H9 (cell line): Measurements from ENCODE around the gene TDRD3. TPM values are rescaled to one million over a fixed set of nuclear protein-coding genes. Genes with fewer than 3 reads are reported as not detected.

ENCODE experiments used
- DNase-seq: peaks from one replicate; pipeline ENCODE4 v3.0.0-alpha.2; 2017
- H2AFZ ChIP-seq: one replicate; pipeline ENCODE4 v1.6.1; 2013; ENCODE audit warnings: mild to moderate bottlenecking, low read length, control low read depth, moderate library complexity
- H2AK5ac ChIP-seq: 2 replicates; pipeline ENCODE4 v1.6.1; 2013; ENCODE audit warnings: low read length, control low read depth, mixed read lengths; ENCODE audit not compliant: insufficient read length
- H2BK120ac ChIP-seq: one replicate; pipeline ENCODE4 v1.6.1; 2013; ENCODE audit warnings: low read depth, mild to moderate bottlenecking, low read length, control low read depth, inconsistent platforms; ENCODE audit not compliant: poor library complexity, severe bottlenecking
- H2BK12ac ChIP-seq: 2 replicates; pipeline ENCODE4 v1.6.1; 2013; ENCODE audit warnings: low read length, control low read depth, mixed read lengths, low read depth; ENCODE audit not compliant: insufficient read length
- H2BK15ac ChIP-seq: 2 replicates; pipeline ENCODE4 v1.6.1; 2013; ENCODE audit warnings: low read depth, low read length, control low read depth
- H2BK20ac ChIP-seq: one replicate; pipeline ENCODE4 v1.6.1; 2013; ENCODE audit warnings: low read depth, mild to moderate bottlenecking, low read length, control low read depth, inconsistent platforms; ENCODE audit not compliant: poor library complexity, severe bottlenecking
- H2BK5ac ChIP-seq: 2 replicates; pipeline ENCODE4 v1.6.1; 2013; ENCODE audit warnings: low read length, control low read depth, mixed read lengths; ENCODE audit not compliant: insufficient read length
- H3K14ac ChIP-seq: 2 replicates; pipeline ENCODE4 v1.6.1; 2013; ENCODE audit warnings: low read length, control low read depth; ENCODE audit not compliant: insufficient read depth
- H3K18ac ChIP-seq: 2 replicates; pipeline ENCODE4 v1.6.1; 2013; ENCODE audit warnings: low read depth, mild to moderate bottlenecking, mixed read lengths, low read length, control low read depth; ENCODE audit not compliant: insufficient read length
- H3K23ac ChIP-seq: 2 replicates; pipeline ENCODE4 v1.6.1; 2013; ENCODE audit warnings: low read length, control low read depth, mixed read lengths, low read depth; ENCODE audit not compliant: insufficient read length
- H3K23me2 ChIP-seq: 2 replicates; pipeline ENCODE4 v1.6.1; 2013; ENCODE audit warnings: low read depth, mild to moderate bottlenecking, mixed read lengths, low read length, control low read depth; ENCODE audit not compliant: insufficient read length, poor library complexity, severe bottlenecking
- H3K27ac ChIP-seq: 2 replicates; pipeline ENCODE4 v1.5.1; 2013; ENCODE audit warnings: low read length, control low read depth, mixed read lengths, low read depth; ENCODE audit not compliant: insufficient read length
- H3K27me3 ChIP-seq: 2 replicates; pipeline ENCODE4 v1.6.1; 2013; ENCODE audit warnings: low read length, control low read depth, inconsistent platforms; ENCODE audit not compliant: insufficient read depth
- H3K4ac ChIP-seq: 2 replicates; pipeline ENCODE4 v1.6.1; 2013; ENCODE audit warnings: low read depth, mild to moderate bottlenecking, control low read depth, inconsistent platforms, low read length, moderate library complexity
- H3K4me1 ChIP-seq: 2 replicates; pipeline ENCODE4 v1.6.1; 2013; ENCODE audit warnings: low read length, control low read depth, inconsistent platforms; ENCODE audit not compliant: insufficient read depth
- H3K4me2 ChIP-seq: 2 replicates; pipeline ENCODE4 v1.6.1; 2013; ENCODE audit warnings: low read length, control low read depth, mixed read lengths; ENCODE audit not compliant: insufficient read length, insufficient read depth
- H3K56ac ChIP-seq: 2 replicates; pipeline ENCODE4 v1.6.1; 2013; ENCODE audit warnings: low read depth, mild to moderate bottlenecking, mixed read lengths, low read length, control low read depth; ENCODE audit not compliant: insufficient read length
- H3K79me1 ChIP-seq: 2 replicates; pipeline ENCODE4 v1.6.1; 2013; ENCODE audit warnings: low read depth, mild to moderate bottlenecking, moderate library complexity, low read length, control low read depth, inconsistent platforms; ENCODE audit not compliant: insufficient read depth, poor library complexity, severe bottlenecking
- H3K79me2 ChIP-seq: 2 replicates; pipeline ENCODE4 v1.6.1; 2013; ENCODE audit warnings: low read length, control low read depth, inconsistent platforms; ENCODE audit not compliant: insufficient read depth
- H3K9ac ChIP-seq: 2 replicates; pipeline ENCODE4 v1.6.1; 2013; ENCODE audit warnings: low read length, control low read depth, mixed read lengths; ENCODE audit not compliant: insufficient read length; ENCODE audit errors: extremely low read depth
- H3K9me3 ChIP-seq: one replicate; pipeline ENCODE4 v1.6.1; 2013; ENCODE audit warnings: low read depth, low read length, inconsistent platforms; ENCODE audit not compliant: control insufficient read depth
- H3T11ph ChIP-seq: one replicate; pipeline ENCODE4 v1.6.1; 2013; ENCODE audit warnings: mild to moderate bottlenecking, low read length, control low read depth, inconsistent platforms
- H4K20me1 ChIP-seq: one replicate; pipeline ENCODE4 v1.6.1; 2013; ENCODE audit not compliant: control insufficient read depth, insufficient read length, insufficient read depth
- H4K5ac ChIP-seq: 2 replicates; pipeline ENCODE4 v1.6.1; 2013; ENCODE audit warnings: low read depth, mild to moderate bottlenecking, mixed read lengths, low read length, control low read depth; ENCODE audit not compliant: insufficient read length
- H4K8ac ChIP-seq: replicated peaks from 2 replicates; pipeline ENCODE4 v1.6.1; 2013; ENCODE audit warnings: low read length, control low read depth, mixed read lengths, low read depth; ENCODE audit not compliant: insufficient read length
- H4K91ac ChIP-seq: 2 replicates; pipeline ENCODE4 v1.6.1; 2013; ENCODE audit warnings: low read depth, mild to moderate bottlenecking, moderate library complexity, mixed read lengths, low read length, control low read depth; ENCODE audit not compliant: insufficient read length
- H3K27ac Mint-ChIP-seq, 3 experiments: 2 replicates in 2 of 3; 3 replicates in 1 of 3; pipeline ENCODE4 v1.8.0; 2020 to 2021; ENCODE audit warnings: mixed read lengths in 3 of 3, mild to moderate bottlenecking in 1 of 3, moderate library complexity in 1 of 3
- H3K27me3 Mint-ChIP-seq: 2 replicates; pipeline ENCODE4 v1.8.0; 2021; ENCODE audit warnings: low read depth, mild to moderate bottlenecking, moderate library complexity, mixed read lengths
- H3K36me3 Mint-ChIP-seq, 3 experiments: 2 replicates in 2 of 3; 3 replicates in 1 of 3; pipeline ENCODE4 v1.8.0; 2020 to 2021; ENCODE audit warnings: low read depth in 3 of 3, mixed read lengths in 3 of 3; ENCODE audit not compliant: insufficient read depth in 1 of 3
- H3K4me1 Mint-ChIP-seq, 2 experiments: 2 replicates each; pipeline ENCODE4 v1.8.0; 2020; ENCODE audit warnings: mixed read lengths in 2 of 2
- H3K4me3 Mint-ChIP-seq, 2 experiments: 2 replicates in 1 of 2; 3 replicates in 1 of 2; pipeline ENCODE4 v1.8.0; 2020 to 2021; ENCODE audit warnings: mild to moderate bottlenecking in 2 of 2, mixed read lengths in 2 of 2, moderate library complexity in 1 of 2
- H3K9me3 Mint-ChIP-seq, 2 experiments: 2 replicates in 1 of 2; 3 replicates in 1 of 2; pipeline ENCODE4 v1.8.0; 2020; ENCODE audit warnings: mild to moderate bottlenecking in 2 of 2, mixed read lengths in 2 of 2, moderate library complexity in 1 of 2
- WGBS: extraction: QIAGEN DNeasy Blood & Tissue Kit; methylation state at CpG from one replicate; pipeline ENCODE4 v1.1.7; 2013; ENCODE audit warnings: missing lambda C conversion rate, low lambda C conversion rate, mixed read lengths; ENCODE audit not compliant: insufficient read length; ENCODE audit errors: extremely low coverage; 5-methylcytosine and 5-hydroxymethylcytosine counted together
- total RNA-seq: library from RNA; stranded (reverse); gene quantifications from 2 replicates; pipeline ENCODE4 v1.2.1, GENCODE V29; 2021
- TF ChIP-seq, protein P1 (sequence below): fragments of 200-600 bp; sonication (generic); conservative IDR thresholded peaks from 3 replicates; pipeline ENCODE4 v1.8.0; 2021; ENCODE audit warnings: antibody characterized with exemption, mild to moderate bottlenecking

Gene TDRD3
- total RNA-seq, 1 experiment from 2014 or later = 16.1 TPM

GRCh38 chr13:60467098-60467497 is 70.1 kb downstream of the TDRD3 start:
- no peaks in the 10 kb centered on the region for H3K27me3 Mint-ChIP-seq
- DNase-seq = no peak
- no CpG with 5 or more reads among the region's 3 CpGs for WGBS
- H4K20me1 ChIP-seq = no peaks in the 10 kb centered on the region
- peaks cover 8 to 15% (median 12%) of the 10 kb centered on the region in 3 experiments for H3K36me3 Mint-ChIP-seq
- no peak overlapping the region for H4K8ac ChIP-seq
- no peak overlapping the region for H2AK5ac ChIP-seq
- H3K79me1 ChIP-seq = no peaks in the 10 kb centered on the region
- no peak overlapping the region for H3K18ac ChIP-seq
- TF ChIP-seq, protein P1, sequence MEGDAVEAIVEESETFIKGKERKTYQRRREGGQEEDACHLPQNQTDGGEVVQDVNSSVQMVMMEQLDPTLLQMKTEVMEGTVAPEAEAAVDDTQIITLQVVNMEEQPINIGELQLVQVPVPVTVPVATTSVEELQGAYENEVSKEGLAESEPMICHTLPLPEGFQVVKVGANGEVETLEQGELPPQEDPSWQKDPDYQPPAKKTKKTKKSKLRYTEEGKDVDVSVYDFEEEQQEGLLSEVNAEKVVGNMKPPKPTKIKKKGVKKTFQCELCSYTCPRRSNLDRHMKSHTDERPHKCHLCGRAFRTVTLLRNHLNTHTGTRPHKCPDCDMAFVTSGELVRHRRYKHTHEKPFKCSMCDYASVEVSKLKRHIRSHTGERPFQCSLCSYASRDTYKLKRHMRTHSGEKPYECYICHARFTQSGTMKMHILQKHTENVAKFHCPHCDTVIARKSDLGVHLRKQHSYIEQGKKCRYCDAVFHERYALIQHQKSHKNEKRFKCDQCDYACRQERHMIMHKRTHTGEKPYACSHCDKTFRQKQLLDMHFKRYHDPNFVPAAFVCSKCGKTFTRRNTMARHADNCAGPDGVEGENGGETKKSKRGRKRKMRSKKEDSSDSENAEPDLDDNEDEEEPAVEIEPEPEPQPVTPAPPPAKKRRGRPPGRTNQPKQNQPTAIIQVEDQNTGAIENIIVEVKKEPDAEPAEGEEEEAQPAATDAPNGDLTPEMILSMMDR = no peak
- no peaks in the 10 kb centered on the region for H3K27me3 ChIP-seq
- H3K9me3 Mint-ChIP-seq = peaks cover 0 to 3% of the 10 kb centered on the region in 2 experiments; a peak in 1 of 5 replicates
- no peaks in the 10 kb centered on the region for H3K9me3 ChIP-seq
- no peak overlapping the region for H2BK15ac ChIP-seq
- H2BK5ac ChIP-seq = no peak overlapping the region
- H4K91ac ChIP-seq = no peak overlapping the region
- H3K27ac ChIP-seq = no peak overlapping the region
- no peaks in the 10 kb centered on the region for H3K4me1 Mint-ChIP-seq
- H2BK12ac ChIP-seq = no peak overlapping the region
- H3K4me2 ChIP-seq = no peak overlapping the region
- no peak overlapping the region for H3K23ac ChIP-seq
- H3K56ac ChIP-seq = no peak overlapping the region
- H3T11ph ChIP-seq = no peak overlapping the region
- no peak overlapping the region for H2BK20ac ChIP-seq
- H2BK120ac ChIP-seq = no peak overlapping the region
- H3K79me2 ChIP-seq = no peaks in the 10 kb centered on the region
- no peak overlapping the region for H3K27ac Mint-ChIP-seq
- H2AFZ ChIP-seq = no peak overlapping the region
- no peak overlapping the region for H3K4ac ChIP-seq
- H3K4me3 Mint-ChIP-seq = no peak overlapping the region
- no peak overlapping the region for H3K9ac ChIP-seq
- H4K5ac ChIP-seq = no peak overlapping the region
- H3K4me1 ChIP-seq = no peaks in the 10 kb centered on the region
- H3K14ac ChIP-seq = no peak overlapping the region
- no peaks in the 10 kb centered on the region for H3K23me2 ChIP-seq
